HG02588 (cell line): Measurements from ENCODE around the gene UGT1A4.
"Not testable (repeated sequence)": the region's sequence is repeated elsewhere in the genome, so short reads cannot be mapped to it uniquely, and the experiment has no call there.

ENCODE experiments used
- ATAC-seq: cut with Tn5 transposase; IDR thresholded peaks from one replicate; pipeline ENCODE4 v1.9.1; 2021; ENCODE audit warnings: mild to moderate bottlenecking, moderate library complexity; ENCODE audit not compliant: unreplicated experiment

UGT1A4 gene

GRCh38 chr2:233746475-233747282 is 28.1 kb downstream of the UGT1A4 start:
- ATAC-seq, result no peak

GRCh38 chr2:233747283-233747544 is 28.7 kb downstream of the UGT1A4 start:
- ATAC-seq, result no peak

- not testable (repeated sequence) for ATAC-seq
These were observed 32.2 kb downstream of the UGT1A4 start for GRCh38 chr2:233750689-233751088.

GRCh38 chr2:233751212-233752009 is 32.9 kb downstream of the UGT1A4 start:
- not testable (repeated sequence) for ATAC-seq

GRCh38 chr2:233754872-233755611 is 36.5 kb downstream of the UGT1A4 start:
- ATAC-seq, result no peak

- ATAC-seq, result no peak
These were observed 38.0 kb downstream of the UGT1A4 start for GRCh38 chr2:233756429-233757081.

- no peak for ATAC-seq
These were observed 39.6 kb downstream of the UGT1A4 start for GRCh38 chr2:233758141-233758540.

GRCh38 chr2:233758849-233759248 is 40.3 kb downstream of the UGT1A4 start:
- ATAC-seq, result no peak

GRCh38 chr2:233760043-233760442 is 41.5 kb downstream of the UGT1A4 start, which contains the start of gene UGT1A1:
UGT1A1 (plus strand) TSS chr2:233760270; CDS start chr2:233760288, 18 bp downstream.
- no peak for ATAC-seq

GRCh38 chr2:233761040-233761769 is 42.7 kb downstream of the UGT1A4 start:
- ATAC-seq, result no peak

GRCh38 chr2:233764264-233764663 is 45.7 kb downstream of the UGT1A4 start:
- no peak for ATAC-seq

GRCh38 chr2:233764761-233765160 is 46.2 kb downstream of the UGT1A4 start:
- no peak for ATAC-seq

GRCh38 chr2:233766416-233766815 is 47.9 kb downstream of the UGT1A4 start:
- no peak for ATAC-seq

- no peak for ATAC-seq
These were observed 49.5 kb downstream of the UGT1A4 start for GRCh38 chr2:233768076-233768475.

- no peak for ATAC-seq
These were observed 50.7 kb downstream of the UGT1A4 start for GRCh38 chr2:233769260-233769659.

- no peak for ATAC-seq
These were observed 53.6 kb downstream of the UGT1A4 start for GRCh38 chr2:233772153-233772552.

- no peak for ATAC-seq
These were observed 54.0 kb downstream of the UGT1A4 start for GRCh38 chr2:233772583-233772982.

- no peak for ATAC-seq
These were observed 55.3 kb downstream of the UGT1A4 start for GRCh38 chr2:233773854-233774253.

- no peak for ATAC-seq
These were observed 56.9 kb downstream of the UGT1A4 start for GRCh38 chr2:233775414-233775813.

- ATAC-seq, result no peak
These were observed 59.5 kb downstream of the UGT1A4 start, which contains the start of gene MROH2A for GRCh38 chr2:233778030-233778429. MROH2A (plus strand) TSS chr2:233778330; CDS start chr2:233779359, 1,029 bp downstream.
